Transverse colon (tissue), 4 donors: ENCODE measurements around the gene PAK1. TPM values are rescaled to one million over a fixed set of nuclear protein-coding genes. Genes with fewer than 3 reads are reported as not detected.

Experiments used
- DNase-seq: peaks from one replicate; pipeline ENCODE4 v3.0.0-alpha.2; 2019
- H3K27ac ChIP-seq, 4 donors: fragments of 200-600 bp; sonication (generic); 2 replicates each; pipeline ENCODE4 v1.5.1; 2016 to 2018; ENCODE audit warnings: inconsistent platforms in 4 of 4
- H3K27me3 ChIP-seq: fragments of 200-600 bp; sonication (generic); 2 replicates; pipeline ENCODE4 v1.5.1; 2017; ENCODE audit warnings: inconsistent platforms
- H3K36me3 ChIP-seq, 4 donors: fragments of 200-600 bp; sonication (generic); 2 replicates each; pipeline ENCODE4 v1.5.1; 2017 to 2019; ENCODE audit warnings: inconsistent platforms in 4 of 4
- H3K4me1 ChIP-seq, 4 donors: fragments of 200-600 bp; sonication (generic); 2 replicates each; pipeline ENCODE4 v1.5.1; 2017 to 2020; ENCODE audit warnings: inconsistent platforms in 4 of 4
- H3K4me3 ChIP-seq, 4 donors: fragments of 200-600 bp; sonication (generic); 1 replicate in 1 of 4; 2 replicates in 3 of 4; pipeline versions ENCODE4 v1.5.1 to v1.6.1; 2017 to 2019; ENCODE audit warnings: inconsistent platforms in 4 of 4
- H3K9me3 ChIP-seq, 2 donors: fragments of 200-600 bp; sonication (generic); 2 replicates each; pipeline ENCODE4 v1.5.1; 2017 to 2019; ENCODE audit warnings: inconsistent platforms in 2 of 2
- EP300 ChIP-seq: sonication (generic); formaldehyde crosslinking; IDR thresholded peaks from one replicate; pipeline ENCODE4 v1.6.1; 2017; ENCODE audit warnings: antibody characterized with exemption, low read depth
- POLR2A ChIP-seq: fragments of 450-650 bp; IDR thresholded peaks from one replicate; pipeline ENCODE4 v1.6.1; 2016; ENCODE audit warnings: antibody characterized with exemption, mild to moderate bottlenecking, moderate library complexity
- POLR2AphosphoS5 ChIP-seq, 3 donors: sonication (generic); formaldehyde crosslinking; IDR thresholded peaks; one replicate each; pipeline ENCODE4 v1.6.1; 2016; ENCODE audit warnings: antibody characterized with exemption in 3 of 3
- WGBS, 2 donors: methylation state at CpG; one replicate each; pipeline ENCODE4 v1.1.5; 2018; ENCODE audit warnings: low coverage in 1 of 2; 5-methylcytosine and 5-hydroxymethylcytosine counted together
- in situ Hi-C, 4 donors: fragments of 200-750 bp; cut with MboI; loops; one replicate each; pipeline versions ENCODE4 v1.15.0 to v1.15.1; 2017; ENCODE audit warnings: low sequenced_read_pairs in 3 of 4, low pct_ligation_motif_present in 1 of 4, low pct_unique_long_range_greater_than_20kb in 1 of 4
- intact Hi-C: fragments of 100-400 bp; cut with DNase I; formaldehyde crosslinking; loops from one replicate; pipeline ENCODE4 v1.15.1; 2023; ENCODE audit warnings: low total_unique reads
- total RNA-seq, 4 donors: library from RNA; depleted of rRNA; stranded (reverse); fragments of >200 nt; gene quantifications; one replicate each; pipeline ENCODE4 v1.1.0, GENCODE V29; 2016
- TF ChIP-seq, protein P1 (sequence below), 5 experiments: fragments of 200-600 bp in 3 of 5; fragments of 450-650 bp in 2 of 5; sonication (generic) in 3 of 5; IDR thresholded peaks; 1 replicate in 2 of 5; 2 replicates in 3 of 5; pipeline ENCODE4 v1.5.1; 2016 to 2017; ENCODE audit warnings: antibody characterized with exemption in 5 of 5, inconsistent platforms in 3 of 5, mild to moderate bottlenecking in 2 of 5, moderate library complexity in 1 of 5

Gene PAK1
- total RNA-seq, 4 donors from 2014 or later, result 104 to 222 (median 128) TPM

DNA sequence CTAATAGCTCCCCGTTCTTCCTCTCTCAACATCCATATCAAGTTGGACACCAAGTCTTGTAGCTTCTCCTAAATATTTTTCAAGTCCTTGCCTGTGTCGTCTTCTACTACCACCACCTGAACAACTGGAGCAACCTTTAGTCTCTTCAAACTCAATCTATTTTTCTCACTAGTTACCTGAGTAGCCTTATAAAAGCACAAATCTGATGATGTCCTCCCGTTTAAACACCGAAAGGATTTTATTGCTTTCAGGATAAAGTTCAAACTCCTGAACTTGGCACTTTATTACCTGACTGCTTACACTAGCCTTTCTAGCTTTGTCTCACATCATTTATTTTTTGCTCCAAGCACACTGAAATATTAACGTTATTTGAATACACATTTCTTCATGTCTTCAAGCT, 1.3 kb upstream of the PAK1 start:
- Histone ChIP-seq H3K27ac (peak overlapping the region; percentile 89 to 94 (median 91)), H3K4me3 (no peak overlapping the region), H3K27me3 (no peaks in the 10 kb centered on the region), H3K9me3 (no peaks in the 10 kb centered on the region), H3K4me1 (peaks cover 5 to 35% (median 17%) of the 10 kb centered on the region in 4 donors), H3K36me3 (no peaks in the 10 kb centered on the region)
- intact Hi-C loops, result no loop called here
- TF ChIP-seq POLR2AphosphoS5 (IDR thresholded peaks at IDR 0.05), result peak in 1 of 3 donors; percentile 36
- no peak for TF ChIP-seq POLR2A
- in situ Hi-C loops, result no loop called here
- WGBS, 2 donors, result 42 to 58% methylated on average over 5 of the region's 5 CpGs
- DNase-seq, result no peak

DNA sequence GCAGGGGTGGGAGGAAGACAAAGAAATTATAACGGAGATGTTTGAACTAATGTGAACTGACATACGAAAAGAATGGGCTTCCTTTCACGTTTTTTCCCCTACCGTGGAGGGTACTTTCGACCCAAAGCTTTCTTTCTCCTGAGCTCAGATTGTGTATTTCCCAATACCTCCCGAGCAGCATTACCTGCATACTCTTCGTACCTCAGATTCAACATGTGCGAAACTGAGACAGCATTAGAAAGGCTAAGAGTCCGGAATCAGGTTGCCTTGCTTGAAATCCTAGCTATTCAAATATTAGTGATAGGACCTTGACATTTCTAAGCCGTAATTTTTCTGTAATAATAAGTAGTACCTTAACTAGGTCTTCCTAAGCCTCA, 778 bp upstream of the PAK1 start:
- DNase-seq, result no peak
- H3K27me3 ChIP-seq, result no peaks in the 10 kb centered on the region
- H3K9me3 ChIP-seq, result no peaks in the 10 kb centered on the region
- in situ Hi-C loops, result no loop called here
- TF ChIP-seq EP300 (no peak), POLR2AphosphoS5 (IDR thresholded peaks at IDR 0.05) (no peak), POLR2A (no peak)
- TF ChIP-seq, protein P1, sequence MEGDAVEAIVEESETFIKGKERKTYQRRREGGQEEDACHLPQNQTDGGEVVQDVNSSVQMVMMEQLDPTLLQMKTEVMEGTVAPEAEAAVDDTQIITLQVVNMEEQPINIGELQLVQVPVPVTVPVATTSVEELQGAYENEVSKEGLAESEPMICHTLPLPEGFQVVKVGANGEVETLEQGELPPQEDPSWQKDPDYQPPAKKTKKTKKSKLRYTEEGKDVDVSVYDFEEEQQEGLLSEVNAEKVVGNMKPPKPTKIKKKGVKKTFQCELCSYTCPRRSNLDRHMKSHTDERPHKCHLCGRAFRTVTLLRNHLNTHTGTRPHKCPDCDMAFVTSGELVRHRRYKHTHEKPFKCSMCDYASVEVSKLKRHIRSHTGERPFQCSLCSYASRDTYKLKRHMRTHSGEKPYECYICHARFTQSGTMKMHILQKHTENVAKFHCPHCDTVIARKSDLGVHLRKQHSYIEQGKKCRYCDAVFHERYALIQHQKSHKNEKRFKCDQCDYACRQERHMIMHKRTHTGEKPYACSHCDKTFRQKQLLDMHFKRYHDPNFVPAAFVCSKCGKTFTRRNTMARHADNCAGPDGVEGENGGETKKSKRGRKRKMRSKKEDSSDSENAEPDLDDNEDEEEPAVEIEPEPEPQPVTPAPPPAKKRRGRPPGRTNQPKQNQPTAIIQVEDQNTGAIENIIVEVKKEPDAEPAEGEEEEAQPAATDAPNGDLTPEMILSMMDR (IDR thresholded peaks at IDR 0.05), result no peak
- H3K27ac ChIP-seq, result peak overlapping the region; percentile 89 to 94 (median 91)
- WGBS, 2 donors, result 14 to 36% methylated on average over 10 of the region's 10 CpGs
- peak overlapping the region in 3 of 4 donors; percentile 55 to 93 (median 77) for H3K4me3 ChIP-seq
- H3K36me3 ChIP-seq, result no peaks in the 10 kb centered on the region
- H3K4me1 ChIP-seq, result peaks cover 5 to 40% (median 21%) of the 10 kb centered on the region in 4 donors
- intact Hi-C loops, result no loop called here

DNA sequence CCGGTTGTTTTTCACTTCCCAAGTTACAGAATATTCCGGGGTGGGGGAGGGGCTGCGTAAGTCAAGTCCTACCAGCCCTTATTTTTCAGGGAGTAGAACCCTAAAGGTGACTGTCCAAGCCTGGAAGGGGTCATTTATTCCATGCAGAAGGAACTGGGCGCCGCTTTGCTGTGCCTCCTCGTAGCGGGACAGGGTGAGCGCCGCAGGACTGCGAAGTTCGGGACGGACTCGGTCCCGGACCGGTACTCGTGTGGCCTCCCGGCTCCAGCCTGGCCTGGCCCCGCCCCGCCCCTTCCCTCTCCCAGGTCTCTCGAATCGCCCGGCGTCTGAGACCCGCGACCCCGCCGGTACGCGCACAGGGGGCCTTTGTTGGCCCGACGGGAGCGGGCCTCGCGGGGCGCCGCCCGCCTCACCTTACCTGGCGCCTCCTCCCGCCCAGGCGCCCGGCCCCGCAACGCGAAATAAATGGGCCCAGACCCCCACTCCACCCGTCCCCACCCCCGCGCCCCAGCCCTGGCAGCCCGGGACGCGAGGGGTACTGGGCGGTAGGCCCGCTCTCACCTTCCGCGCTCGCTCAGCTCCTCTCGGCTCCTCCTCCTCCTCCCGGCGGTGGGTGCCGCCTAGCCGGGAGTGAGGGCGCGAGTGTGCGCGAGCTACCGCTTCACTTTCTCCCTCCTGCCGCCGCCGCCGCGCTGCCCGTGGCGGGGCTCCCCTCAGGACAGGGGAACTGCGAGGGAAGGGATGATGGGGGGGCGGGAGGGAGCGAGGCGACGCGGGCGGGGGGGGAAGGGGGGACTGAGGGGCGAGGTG, 698 bp downstream of the PAK1 start:
- peaks cover 5 to 55% (median 30%) of the 10 kb centered on the region in 4 donors for H3K4me1 ChIP-seq
- no peaks in the 10 kb centered on the region for H3K9me3 ChIP-seq
- H3K4me3 ChIP-seq, result peak overlapping the region; percentile 55 to 93 (median 78)
- 2 to 14% methylated on average over 1 to 55 of the region's 80 CpGs for WGBS, 2 donors
- no peaks in the 10 kb centered on the region for H3K36me3 ChIP-seq
- peak overlapping the region; percentile 89 to 94 (median 91) for H3K27ac ChIP-seq
- in situ Hi-C loops (no loop called here), intact Hi-C loops (loop anchor here (1.0 kb wide), 1 partner anchor 37 kb away; no protein-coding TSS in a partner anchor)
- no peaks in the 10 kb centered on the region for H3K27me3 ChIP-seq
- DNase-seq, result peak; percentile 65
- TF ChIP-seq, protein P1 (IDR thresholded peaks at IDR 0.05), result no peak
- TF ChIP-seq EP300 (no peak), POLR2AphosphoS5 (IDR thresholded peaks at IDR 0.05) (peak in 2 of 3 donors; percentile 2 to 55), POLR2A (peak; percentile 43)

DNA sequence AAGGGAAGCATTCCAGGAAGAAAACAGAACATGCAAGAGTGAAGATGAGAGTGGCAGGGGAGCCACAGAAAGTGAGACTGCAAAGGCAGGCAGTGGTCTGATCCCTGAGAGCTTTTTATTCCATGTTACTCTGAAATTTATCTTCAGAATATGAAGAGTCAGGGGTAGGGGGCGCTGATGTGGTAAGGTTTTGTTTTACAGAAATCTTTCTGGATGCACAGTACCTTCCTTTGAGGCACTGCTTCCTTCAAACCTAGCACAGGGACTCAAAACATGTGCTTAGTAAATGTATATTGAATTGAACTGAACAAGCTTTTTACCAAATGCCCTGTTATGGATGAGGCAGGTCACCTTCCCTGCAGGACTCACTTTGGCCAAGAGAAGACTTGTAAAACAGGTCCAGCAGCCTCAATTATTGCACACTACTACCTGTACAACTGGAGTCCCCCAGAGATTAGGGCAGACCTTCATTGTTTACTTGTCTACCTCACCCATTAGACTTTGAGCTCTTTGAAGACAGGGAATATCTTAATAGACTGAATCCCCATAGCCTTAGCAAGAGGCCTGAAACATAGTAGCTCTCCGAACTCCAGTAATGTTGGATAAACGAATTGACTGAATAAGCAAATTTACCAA, 2.2 kb downstream of the PAK1 start:
- no peaks in the 10 kb centered on the region for H3K9me3 ChIP-seq
- H3K27ac ChIP-seq, result peak overlapping the region; percentile 89 to 94 (median 91)

More for the DNA sequence above, 2.2 kb downstream of the PAK1 start:
- peak; percentile 67 for DNase-seq
- Histone ChIP-seq H3K27me3 (no peaks in the 10 kb centered on the region), H3K4me3 (peak overlapping the region in 1 of 4 donors; percentile 77), H3K4me1 (peaks cover 5 to 67% (median 36%) of the 10 kb centered on the region in 4 donors), H3K36me3 (no peaks in the 10 kb centered on the region)
- in situ Hi-C loops, result no loop called here
- intact Hi-C loops, result loop anchor here (1.0 kb wide), 1 partner anchor 35 kb away; no protein-coding TSS in a partner anchor
- TF ChIP-seq EP300 (peak; percentile 42), POLR2AphosphoS5 (IDR thresholded peaks at IDR 0.05) (peak; percentile 77 to 94 (median 87)), POLR2A (peak; percentile 85)
- TF ChIP-seq, protein P1 (IDR thresholded peaks at IDR 0.05), result peak in 1 of 5 experiments; percentile 30
- WGBS, 2 donors, result 50 to 51% methylated on average over 3 of the region's 3 CpGs
